ENCODE results near the gene TSSK3. TPM values are rescaled to one million over a fixed set of nuclear protein-coding genes. Genes with fewer than 3 reads are reported as not detected.

Gene TSSK3
- total RNA-seq, 1 donor from 2014 or later: 6.1 TPM

GRCh38 chr1:32327204-32327603, 35.1 kb upstream of the TSSK3 start:
- ChIA-PET CTCF (no interaction called here), POLR2A (no interaction called here)
- no peaks in the 10 kb centered on the region for H3K9me3 Mint-ChIP-seq
- DNase-seq (no peak), ATAC-seq (ENCODE audit: low read depth) (no peak)
- H3K36me3 Mint-ChIP-seq (ENCODE audit: low read depth): peaks cover 72% of the 10 kb centered on the region
- peaks cover 23% of the 10 kb centered on the region for H3K4me1 Mint-ChIP-seq
- intact Hi-C loops (cut with micrococcal nuclease): no loop called here
- no peak overlapping the region for H3K4me3 Mint-ChIP-seq
- no peaks in the 10 kb centered on the region for H3K27me3 Mint-ChIP-seq
- no peak for TF ChIP-seq CTCF (IDR thresholded peaks at IDR 0.05)
- no peak overlapping the region for H3K27ac Mint-ChIP-seq

GRCh38 chr1:32329931-32330466, 32.3 kb upstream of the TSSK3 start:
- POLR2A ChIA-PET: interaction anchor here (0.5 to 1.1 kb wide), 5 partner anchors 8 to 486 kb away, joined by 3 to 7 read pairs (median 3); partner anchors contain the start of gene HDAC1
- CTCF ChIA-PET: interaction anchor here (1.2 to 1.8 kb wide), 2 partner anchors 13 to 90 kb away, joined by 4 to 6 read pairs; no protein-coding TSS in a partner anchor
- no peaks in the 10 kb centered on the region for H3K27me3 Mint-ChIP-seq
- H3K9me3 Mint-ChIP-seq: no peaks in the 10 kb centered on the region
- TF ChIP-seq CTCF (IDR thresholded peaks at IDR 0.05): no peak
- no peak for DNase-seq
- H3K36me3 Mint-ChIP-seq (ENCODE audit: low read depth): peaks cover 86% of the 10 kb centered on the region
- no peak overlapping the region for H3K27ac Mint-ChIP-seq
- intact Hi-C loops (cut with micrococcal nuclease): loop anchor here (10.0 kb wide), 1 partner anchor 395 kb away; the partner anchor contains the start of gene PTP4A2
- peaks cover 20% of the 10 kb centered on the region for H3K4me1 Mint-ChIP-seq
- no peak overlapping the region for H3K4me3 Mint-ChIP-seq
- no peak for ATAC-seq (ENCODE audit: low read depth)

GRCh38 chr1:32330558-32331151, 31.7 kb upstream of the TSSK3 start:
- Mint-ChIP-seq H3K36me3 (ENCODE audit: low read depth) (peaks cover 79% of the 10 kb centered on the region), H3K4me1 (peaks cover 21% of the 10 kb centered on the region), H3K27me3 (no peaks in the 10 kb centered on the region), H3K9me3 (no peaks in the 10 kb centered on the region), H3K27ac (no peak overlapping the region), H3K4me3 (no peak overlapping the region)
- ATAC-seq (ENCODE audit: low read depth): no peak
- no peak for TF ChIP-seq CTCF (IDR thresholded peaks at IDR 0.05)
- no peak for DNase-seq
- CTCF ChIA-PET: interaction anchor here (1.2 to 1.8 kb wide), 2 partner anchors 14 to 90 kb away, joined by 4 to 6 read pairs; no protein-coding TSS in a partner anchor
- intact Hi-C loops (cut with micrococcal nuclease): loop anchor here (10.0 kb wide), 1 partner anchor 396 kb away; the partner anchor contains the start of gene PTP4A2
- POLR2A ChIA-PET: interaction anchor here (0.5 to 1.1 kb wide), 9 partner anchors 8 to 486 kb away, joined by 3 to 7 read pairs (median 4); partner anchors contain the start of gene HDAC1

GRCh38 chr1:32331549-32331948, 30.8 kb upstream of the TSSK3 start:
- ATAC-seq (ENCODE audit: low read depth) (no peak), DNase-seq (no peak)
- H3K27me3 Mint-ChIP-seq: no peaks in the 10 kb centered on the region
- POLR2A ChIA-PET: interaction anchor here (0.6 to 3.5 kb wide), 5 partner anchors 8 to 377 kb away, joined by 3 to 30 read pairs (median 7); no protein-coding TSS in a partner anchor
- no peak overlapping the region for H3K4me3 Mint-ChIP-seq
- intact Hi-C loops (cut with micrococcal nuclease): loop anchor here (10.0 kb wide), 1 partner anchor 397 kb away; the partner anchor contains the start of gene PTP4A2
- no peaks in the 10 kb centered on the region for H3K9me3 Mint-ChIP-seq
- peak overlapping the region; percentile 24 for H3K27ac Mint-ChIP-seq
- TF ChIP-seq CTCF (IDR thresholded peaks at IDR 0.05): no peak
- CTCF ChIA-PET: interaction anchor here (1.2 to 1.8 kb wide), 3 partner anchors 10 to 91 kb away, joined by 3 to 6 read pairs (median 4); no protein-coding TSS in a partner anchor
- H3K36me3 Mint-ChIP-seq (ENCODE audit: low read depth): peaks cover 75% of the 10 kb centered on the region
- peaks cover 22% of the 10 kb centered on the region for H3K4me1 Mint-ChIP-seq

Data from activated B cell treated with CpG ODN at 0.5 μM for 24 hours (primary cell).